GM12801 (cell line): ENCODE measurements around the gene SLAMF7.

Source experiments
- TF ChIP-seq, protein P1 (sequence below): IDR thresholded peaks from one replicate; pipeline ENCODE4 v1.5.1; 2011; ENCODE audit warnings: control low read depth; ENCODE audit not compliant: insufficient read length; ENCODE audit errors: extremely low read depth

The SLAMF7 gene

DNA sequence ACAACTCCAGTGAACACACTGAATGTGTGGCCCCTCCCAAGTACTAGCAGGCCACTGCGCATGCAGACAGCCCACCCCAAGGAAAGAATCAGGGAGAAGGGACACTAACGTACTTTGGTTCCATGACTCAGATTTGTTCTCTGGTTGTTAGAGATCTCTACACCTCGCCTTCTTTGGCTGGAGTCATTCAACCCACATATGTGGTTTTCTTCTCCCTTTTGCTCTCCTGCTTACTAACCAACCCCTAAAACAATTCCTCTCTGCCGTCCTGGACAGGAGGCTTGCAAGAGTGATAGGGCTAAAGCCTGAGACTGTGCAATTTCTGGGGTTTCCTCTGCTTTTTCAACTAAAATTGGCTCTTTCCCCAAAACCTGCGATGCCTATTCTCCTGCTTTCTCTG, 21.7 kb upstream of the SLAMF7 start:
- TF ChIP-seq, protein P1, sequence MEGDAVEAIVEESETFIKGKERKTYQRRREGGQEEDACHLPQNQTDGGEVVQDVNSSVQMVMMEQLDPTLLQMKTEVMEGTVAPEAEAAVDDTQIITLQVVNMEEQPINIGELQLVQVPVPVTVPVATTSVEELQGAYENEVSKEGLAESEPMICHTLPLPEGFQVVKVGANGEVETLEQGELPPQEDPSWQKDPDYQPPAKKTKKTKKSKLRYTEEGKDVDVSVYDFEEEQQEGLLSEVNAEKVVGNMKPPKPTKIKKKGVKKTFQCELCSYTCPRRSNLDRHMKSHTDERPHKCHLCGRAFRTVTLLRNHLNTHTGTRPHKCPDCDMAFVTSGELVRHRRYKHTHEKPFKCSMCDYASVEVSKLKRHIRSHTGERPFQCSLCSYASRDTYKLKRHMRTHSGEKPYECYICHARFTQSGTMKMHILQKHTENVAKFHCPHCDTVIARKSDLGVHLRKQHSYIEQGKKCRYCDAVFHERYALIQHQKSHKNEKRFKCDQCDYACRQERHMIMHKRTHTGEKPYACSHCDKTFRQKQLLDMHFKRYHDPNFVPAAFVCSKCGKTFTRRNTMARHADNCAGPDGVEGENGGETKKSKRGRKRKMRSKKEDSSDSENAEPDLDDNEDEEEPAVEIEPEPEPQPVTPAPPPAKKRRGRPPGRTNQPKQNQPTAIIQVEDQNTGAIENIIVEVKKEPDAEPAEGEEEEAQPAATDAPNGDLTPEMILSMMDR: no peak

DNA sequence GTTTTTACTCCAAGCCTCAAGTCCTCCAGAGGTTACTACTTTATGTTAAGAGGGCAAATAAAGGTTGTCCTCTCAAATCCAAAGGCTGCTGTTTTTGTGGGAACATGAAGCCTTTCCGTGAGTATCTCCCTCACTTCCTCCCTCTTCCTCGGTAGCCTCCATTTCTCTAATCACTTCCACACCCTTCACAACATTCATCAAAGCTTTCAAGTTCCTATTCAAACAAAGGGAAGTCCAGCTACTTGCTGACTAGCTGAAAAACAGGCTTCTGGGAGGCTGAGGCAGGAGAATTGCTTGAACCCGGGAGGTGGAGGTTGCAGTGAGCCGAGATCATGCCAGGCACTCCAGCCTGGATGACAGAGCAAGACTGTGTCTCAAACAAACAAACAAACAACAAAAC, 20.8 kb upstream of the SLAMF7 start:
- TF ChIP-seq, protein P1: no peak

DNA sequence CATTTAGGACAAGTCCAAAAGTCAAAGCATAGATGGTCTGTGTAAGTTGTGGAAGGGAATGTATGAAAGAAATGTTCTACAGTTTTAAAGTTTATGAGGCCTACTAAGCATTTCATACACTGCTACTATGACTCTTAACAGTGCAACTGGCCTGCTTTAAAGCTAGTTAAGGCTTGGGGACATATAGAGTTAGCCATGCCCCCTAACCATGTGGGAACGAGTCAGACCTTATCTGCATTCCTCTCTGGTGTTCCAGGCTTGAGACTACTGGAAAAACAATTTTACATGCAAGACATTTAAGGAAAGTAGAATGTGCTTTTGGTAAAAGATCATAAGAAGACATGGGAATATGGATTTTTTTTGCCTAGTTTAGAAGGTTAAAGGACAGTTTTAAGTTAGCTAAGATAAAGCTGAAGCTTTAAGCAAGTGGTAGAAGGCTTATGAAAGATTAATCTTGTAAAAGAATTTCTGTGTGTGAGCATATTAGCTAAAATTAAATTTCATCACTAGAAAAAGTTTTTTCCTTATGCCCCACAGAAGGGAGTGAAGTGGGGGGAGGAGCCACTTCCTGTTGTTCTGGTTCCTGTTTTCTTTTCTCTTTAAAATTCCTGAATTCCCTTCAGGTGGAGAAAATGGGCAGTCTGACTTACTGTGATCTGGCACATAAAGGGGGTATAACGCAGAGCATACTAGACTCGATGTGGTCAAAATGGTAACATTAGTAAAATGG, 18.5 kb upstream of the SLAMF7 start:
- TF ChIP-seq, protein P1: no peak

DNA sequence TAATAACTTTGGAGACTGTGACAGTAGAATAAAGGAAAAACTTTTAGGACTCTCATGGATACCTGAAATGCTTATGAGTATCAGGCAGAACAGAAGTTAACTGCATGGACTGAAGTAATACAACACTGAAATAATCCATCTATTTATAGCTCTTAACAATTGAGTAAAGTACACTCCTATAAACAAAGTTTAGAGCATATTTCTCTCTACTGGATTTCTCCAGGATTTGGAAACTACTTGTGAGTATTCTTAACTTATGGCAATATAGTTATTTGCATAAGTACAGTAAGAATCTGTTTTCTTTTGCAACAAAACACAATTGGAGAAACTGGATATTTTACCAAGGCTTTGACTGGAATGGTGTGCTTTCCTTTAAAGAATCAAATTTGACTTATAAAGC, 17.6 kb upstream of the SLAMF7 start:
- TF ChIP-seq, protein P1: no peak

DNA sequence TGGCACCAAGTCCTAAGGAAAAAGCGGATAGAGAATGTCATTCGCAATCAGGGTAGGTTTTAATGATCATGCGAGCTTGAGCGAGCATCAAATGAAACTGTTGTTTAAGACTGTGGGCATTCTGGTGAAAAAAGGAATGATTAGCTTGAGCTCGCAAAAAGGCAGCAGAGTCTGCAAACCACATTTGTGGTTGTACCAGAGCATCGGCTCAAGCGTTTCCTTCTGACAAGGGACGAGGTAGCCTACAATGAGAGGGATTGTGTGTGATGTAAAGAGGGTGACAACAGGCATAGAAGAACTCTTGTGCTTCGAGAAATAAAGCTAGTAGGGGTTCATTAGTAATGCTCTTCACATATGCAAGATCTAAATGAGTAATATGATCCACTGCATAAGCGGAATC, 16.3 kb upstream of the SLAMF7 start:
- TF ChIP-seq, protein P1: no peak

DNA sequence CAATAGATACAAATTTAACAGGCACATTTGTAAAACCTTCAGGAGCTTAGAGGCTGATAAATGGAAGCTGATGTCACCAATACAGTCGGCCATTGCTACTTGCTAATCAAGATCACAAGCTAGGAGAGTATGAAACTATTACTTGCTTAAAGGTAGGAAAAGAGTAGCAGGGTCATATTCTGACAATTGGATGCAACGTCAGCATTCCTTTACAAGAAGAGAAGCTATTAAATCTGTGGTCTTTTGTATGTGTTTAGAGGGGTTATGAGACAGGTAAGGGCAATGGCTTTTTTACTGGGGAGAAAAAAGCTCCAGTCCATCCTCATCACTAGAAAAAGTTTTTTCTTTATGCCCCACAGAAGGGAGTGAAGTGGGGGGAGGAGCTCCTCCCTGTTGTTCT, 15.7 kb upstream of the SLAMF7 start:
- TF ChIP-seq, protein P1: no peak

DNA sequence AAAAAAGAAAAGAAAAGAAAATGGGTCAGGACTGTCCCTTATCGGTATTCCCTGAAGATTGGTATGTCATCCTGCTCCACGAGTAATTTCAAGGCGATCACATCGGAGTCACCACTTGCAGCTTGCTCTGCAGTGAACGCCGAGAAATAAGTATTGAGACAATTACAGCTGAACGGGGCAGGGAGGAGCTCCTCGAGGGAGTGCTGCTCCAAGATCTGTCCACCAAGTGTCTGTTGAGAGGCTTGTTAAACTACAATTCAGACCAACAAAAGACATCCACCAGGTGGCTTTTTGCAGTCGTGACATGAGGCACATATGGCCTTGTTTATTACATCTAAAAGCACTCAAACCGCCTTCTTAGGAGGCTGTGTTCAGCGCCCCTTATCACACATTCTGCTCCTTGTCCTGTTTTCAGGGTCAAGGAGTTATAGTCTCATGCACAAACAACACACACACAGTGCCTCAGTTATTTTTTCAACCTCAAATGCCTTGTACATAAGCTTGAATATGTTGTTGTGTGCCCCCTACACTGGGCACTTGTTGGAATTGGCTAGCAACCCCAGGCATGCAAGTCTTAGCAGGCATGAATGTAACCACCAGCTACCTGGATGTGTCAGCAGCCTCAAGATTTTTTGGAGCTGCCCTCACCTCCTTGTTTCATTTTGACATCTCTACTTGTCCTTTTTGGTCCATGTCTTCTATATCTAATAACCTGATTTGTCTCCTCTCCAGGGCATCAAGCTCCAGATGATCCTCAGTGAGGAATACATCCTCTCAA, 14.4 kb upstream of the SLAMF7 start:
- TF ChIP-seq, protein P1: no peak
